Activated CD4-positive, alpha-beta T cell treated with anti-CD3 and anti-CD28 coated beads for 36 hours (primary cell): ENCODE results near the gene DOC2A. TPM values are rescaled to one million over a fixed set of nuclear protein-coding genes. Genes with fewer than 3 reads are reported as not detected.
A peak's percentile ranks its signal among the peaks of the same experiment; 100 is the strongest.

Experiments used
- ATAC-seq: fragments of 200-7000 bp; cut with Tn5 transposase; one replicate; pipeline ENCODE4 v1.10.0; 2021; ENCODE audit warnings: mild to moderate bottlenecking, moderate library complexity
- CTCF ChIA-PET: fragments of 350-600 bp; sonication (Branson Sonifier 250); formaldehyde crosslinking; loops from one replicate; lab custom pipeline; 2021; ENCODE audit warnings: antibody characterized with exemption; lab: Charles Lee
- POLR2A ChIA-PET: fragments of 350-600 bp; sonication (Branson Sonifier 250); formaldehyde crosslinking; loops from one replicate; lab custom pipeline; 2021; ENCODE audit warnings: antibody characterized with exemption, inconsistent platforms; lab: Charles Lee
- DNase-seq: peaks from one replicate; pipeline ENCODE4 v3.0.0-alpha.2; 2020
- H3K27ac Mint-ChIP-seq: one replicate; pipeline ENCODE4 v1.8.0; 2021; ENCODE audit warnings: mixed read lengths
- H3K27me3 Mint-ChIP-seq: one replicate; pipeline ENCODE4 v1.8.0; 2021; ENCODE audit warnings: mixed read lengths
- H3K36me3 Mint-ChIP-seq: one replicate; pipeline ENCODE4 v1.8.0; 2021; ENCODE audit warnings: low read depth, mixed read lengths
- H3K4me1 Mint-ChIP-seq: one replicate; pipeline ENCODE4 v1.8.0; 2021; ENCODE audit warnings: mixed read lengths
- H3K4me3 Mint-ChIP-seq: one replicate; pipeline ENCODE4 v1.8.0; 2021; ENCODE audit warnings: mild to moderate bottlenecking, moderate library complexity, mixed read lengths
- H3K9me3 Mint-ChIP-seq: one replicate; pipeline ENCODE4 v1.8.0; 2021; ENCODE audit warnings: low read depth, mixed read lengths
- intact Hi-C, 2 experiments: fragments of 100-400 bp; cut with DNase I in 1 of 2; cut with micrococcal nuclease in 1 of 2; formaldehyde crosslinking; loops; one replicate each; pipeline versions ENCODE4 v1.14.2 to v1.15.1; 2022 to 2024; cut with DNase I, micrococcal nuclease
- total RNA-seq, 2 experiments: library from RNA; stranded (reverse); gene quantifications; one replicate each; pipeline ENCODE4 v1.2.3, GENCODE V29; 2021

The DOC2A gene
- 1 to 10 TPM in 1 of 2 experiments, under 1 TPM in 1; 0.69 to 1.3 TPM for total RNA-seq

DNA sequence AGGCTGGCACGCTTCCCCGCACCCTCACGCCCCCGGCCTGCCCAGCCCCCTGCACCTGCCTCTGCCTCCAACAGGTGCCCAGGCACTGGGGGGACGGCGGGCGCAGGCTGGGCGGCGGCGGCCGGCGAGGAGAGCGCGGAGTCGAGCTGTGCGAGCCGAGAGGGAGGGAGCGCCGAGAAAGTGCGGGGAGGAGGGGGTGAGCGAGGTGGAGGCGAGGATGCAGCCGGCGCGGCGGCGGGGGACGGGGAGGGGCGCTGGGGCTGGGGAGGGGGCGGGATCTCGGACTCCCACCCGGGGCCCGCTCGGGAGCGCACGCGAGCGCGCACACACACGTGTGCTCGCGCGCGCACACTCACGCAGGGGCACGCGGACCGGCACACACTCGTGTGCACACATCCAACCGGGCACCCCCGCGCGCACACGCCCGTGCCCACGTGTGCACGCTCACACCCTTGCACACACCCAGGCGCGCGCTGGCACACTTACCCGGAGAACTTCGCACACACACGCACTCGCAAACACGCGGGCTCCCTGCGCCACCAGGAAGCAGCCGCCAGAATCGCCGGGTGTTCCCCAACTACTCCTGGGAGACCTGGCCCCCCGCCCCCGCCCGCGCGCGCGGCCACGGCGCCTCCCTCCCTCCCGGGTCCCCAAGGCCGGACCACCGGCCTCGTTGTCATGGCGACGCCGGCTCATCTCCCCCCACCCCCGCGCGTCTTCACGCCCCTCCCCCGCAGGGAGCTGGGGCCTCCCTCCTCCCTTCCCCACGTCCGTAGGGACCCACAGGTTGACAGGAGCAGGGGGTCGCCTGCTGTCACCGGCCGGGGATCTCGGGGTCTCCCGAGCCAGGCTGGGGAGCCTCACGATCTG lies at the start of gene DOC2A:
Gene DOC2A, minus strand, starts transcription at position 184 of the 870 bp plus-strand sequence. CDS start 805 bp downstream, outside the sequence.
- peak; percentile 64 for DNase-seq
- POLR2A ChIA-PET = no interaction called here
- H3K4me1 Mint-ChIP-seq = peaks cover 9% of the 10 kb centered on the region
- intact Hi-C loops = no loop called here
- H3K27ac Mint-ChIP-seq = no peak within 1 kb of the TSS
- H3K9me3 Mint-ChIP-seq = no peaks in the 10 kb centered on the region
- CTCF ChIA-PET = no interaction called here
- H3K36me3 Mint-ChIP-seq = no peaks in the 10 kb centered on the region
- peak; percentile 74 for ATAC-seq
- peaks cover 18% of the 10 kb centered on the region for H3K27me3 Mint-ChIP-seq
- peak within 1 kb of the TSS; percentile 61 for H3K4me3 Mint-ChIP-seq

GRCh38 chr16:30060346-30060745 lies 49.5 kb upstream of the DOC2A start:
- Mint-ChIP-seq H3K4me1 (peaks cover 3% of the 10 kb centered on the region), H3K36me3 (peaks cover 11% of the 10 kb centered on the region), H3K27me3 (no peaks in the 10 kb centered on the region), H3K9me3 (no peaks in the 10 kb centered on the region), H3K27ac (no peak overlapping the region), H3K4me3 (no peak overlapping the region)
- ChIA-PET POLR2A (no interaction called here), CTCF (no interaction called here)
- DNase-seq (no peak), ATAC-seq (no peak)
- intact Hi-C loops = loop anchor here (10.0 kb wide), 2 partner anchors 344 to 1136 kb away; partner anchors contain the start of genes RABEP2 (in 1 of the 2) and ZNF771 (in 1 of the 2)

GRCh38 chr16:30054959-30055553 lies 44.2 kb upstream of the DOC2A start:
- Mint-ChIP-seq H3K36me3 (no peaks in the 10 kb centered on the region), H3K4me1 (peaks cover 25% of the 10 kb centered on the region), H3K27me3 (peaks cover 2% of the 10 kb centered on the region), H3K9me3 (no peaks in the 10 kb centered on the region), H3K4me3 (peak overlapping the region; percentile 55), H3K27ac (no peak overlapping the region)
- intact Hi-C loops = no loop called here
- peak; percentile 78 for DNase-seq
- peak; percentile 84 for ATAC-seq
- ChIA-PET POLR2A (interaction anchor here (1.0 to 1.1 kb wide), 2 partner anchors 10 to 36 kb away, joined by 3 to 7 read pairs; partner anchors contain the start of genes ALDOA and TBX6), CTCF (interaction anchor here (0.7 to 1.8 kb wide), 17 partner anchors 8 to 693 kb away, joined by 3 to 14 read pairs (median 5); partner anchors contain the start of genes ALDOA, PAGR1, PHKG2 and TAOK2)

GRCh38 chr16:30054451-30054850 lies 43.6 kb upstream of the DOC2A start:
- H3K36me3 Mint-ChIP-seq = no peaks in the 10 kb centered on the region
- H3K27ac Mint-ChIP-seq = no peak overlapping the region
- intact Hi-C loops = no loop called here
- no peak for DNase-seq
- H3K9me3 Mint-ChIP-seq = no peaks in the 10 kb centered on the region
- CTCF ChIA-PET = interaction anchor here (0.7 to 1.6 kb wide), 8 partner anchors 9 to 694 kb away, joined by 3 to 11 read pairs (median 6); partner anchors contain the start of genes ALDOA, PAGR1 and PHKG2
- peaks cover 2% of the 10 kb centered on the region for H3K27me3 Mint-ChIP-seq
- H3K4me1 Mint-ChIP-seq = peaks cover 25% of the 10 kb centered on the region
- POLR2A ChIA-PET = interaction anchor here (1.0 to 1.1 kb wide), 2 partner anchors 11 to 37 kb away, joined by 3 to 7 read pairs; partner anchors contain the start of genes ALDOA and TBX6
- peak overlapping the region; percentile 55 for H3K4me3 Mint-ChIP-seq
- no peak for ATAC-seq

- intact Hi-C loops = loop anchor here (1.0 kb wide), 5 partner anchors 12 to 263 kb away; partner anchors contain the start of genes ALDOA (in 2 of the 2), HIRIP3 (in 1 of the 2), KIF22 (in 1 of the 2) and MAPK3 (in 1 of the 2)
- ATAC-seq (no peak), DNase-seq (no peak)
- ChIA-PET CTCF (interaction anchor here (0.7 to 1.2 kb wide), 5 partner anchors 12 to 353 kb away, joined by 3 to 4 read pairs (median 3); partner anchors contain the start of gene ALDOA), POLR2A (interaction anchor here (1.0 to 1.1 kb wide), 3 partner anchors 11 to 81 kb away, joined by 4 to 5 read pairs (median 5); partner anchors contain the start of gene TBX6)
- Mint-ChIP-seq H3K4me1 (peaks cover 25% of the 10 kb centered on the region), H3K27ac (no peak overlapping the region), H3K27me3 (peaks cover 2% of the 10 kb centered on the region), H3K4me3 (peak overlapping the region; percentile 78), H3K9me3 (no peaks in the 10 kb centered on the region), H3K36me3 (no peaks in the 10 kb centered on the region)
These were observed 42.7 kb upstream of the DOC2A start for GRCh38 chr16:30053376-30054015.

GRCh38 chr16:30052671-30053372 lies 42.0 kb upstream of the DOC2A start:
- Mint-ChIP-seq H3K27me3 (peaks cover 2% of the 10 kb centered on the region), H3K4me1 (peaks cover 25% of the 10 kb centered on the region), H3K36me3 (no peaks in the 10 kb centered on the region), H3K9me3 (no peaks in the 10 kb centered on the region), H3K4me3 (peak overlapping the region; percentile 78), H3K27ac (peak overlapping the region; percentile 72)
- ChIA-PET POLR2A (interaction anchor here (1.0 to 1.1 kb wide), 3 partner anchors 12 to 80 kb away, joined by 4 to 5 read pairs (median 5); partner anchors contain the start of gene TBX6), CTCF (interaction anchor here (0.7 to 1.3 kb wide), 5 partner anchors 20 to 352 kb away, joined by 3 to 4 read pairs (median 3); no protein-coding TSS in a partner anchor)
- ATAC-seq = peak; percentile 69
- peak; percentile 95 for DNase-seq
- intact Hi-C loops = loop anchor here (1.0 kb wide), 5 partner anchors 12 to 263 kb away; partner anchors contain the start of genes ALDOA (in 2 of the 2), HIRIP3 (in 1 of the 2), KIF22 (in 1 of the 2) and MAPK3 (in 1 of the 2)

GRCh38 chr16:30051518-30051917 lies 40.7 kb upstream of the DOC2A start:
- H3K27me3 Mint-ChIP-seq = peaks cover 2% of the 10 kb centered on the region
- peak overlapping the region; percentile 67 for H3K27ac Mint-ChIP-seq
- no peaks in the 10 kb centered on the region for H3K36me3 Mint-ChIP-seq
- ChIA-PET POLR2A (no interaction called here), CTCF (interaction anchor here (0.7 to 1.3 kb wide), 2 partner anchors 19 to 52 kb away, joined by 3 to 4 read pairs; no protein-coding TSS in a partner anchor)
- intact Hi-C loops = no loop called here
- DNase-seq (no peak), ATAC-seq (no peak)
- H3K4me1 Mint-ChIP-seq = peaks cover 25% of the 10 kb centered on the region
- H3K9me3 Mint-ChIP-seq = no peaks in the 10 kb centered on the region
- peak overlapping the region; percentile 78 for H3K4me3 Mint-ChIP-seq

DNA sequence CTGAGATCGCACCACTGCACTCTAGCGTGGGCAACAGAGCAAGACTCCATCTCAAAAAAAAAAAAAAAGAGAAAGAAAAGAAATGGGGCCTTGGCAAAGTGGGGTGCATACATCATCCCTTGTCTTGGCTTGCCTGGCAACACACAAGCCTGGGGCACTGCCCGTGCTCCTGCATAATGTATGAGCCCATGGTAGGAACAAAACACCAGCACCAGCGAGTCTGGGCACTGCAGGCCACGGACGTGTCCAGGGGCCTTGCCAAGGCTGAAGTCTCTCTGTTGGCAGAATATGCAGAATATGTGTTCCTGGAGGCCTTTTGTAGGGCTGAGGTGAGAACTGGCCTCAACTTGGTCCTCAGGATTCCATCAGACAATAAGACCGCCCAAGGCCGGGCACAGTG lies 39.0 kb upstream of the DOC2A start:
- H3K36me3 Mint-ChIP-seq = no peaks in the 10 kb centered on the region
- H3K27ac Mint-ChIP-seq = no peak overlapping the region
- ChIA-PET POLR2A (interaction anchor here (0.6 kb wide), 1 partner anchor 13 kb away, joined by 4 read pairs; no protein-coding TSS in a partner anchor), CTCF (interaction anchor here (4.3 kb wide), 1 partner anchor 17 kb away, joined by 22 read pairs; the partner anchor contains the start of gene TLCD3B)
- H3K4me3 Mint-ChIP-seq = no peak overlapping the region
- H3K9me3 Mint-ChIP-seq = no peaks in the 10 kb centered on the region
- DNase-seq (no peak), ATAC-seq (no peak)
- H3K4me1 Mint-ChIP-seq = peaks cover 18% of the 10 kb centered on the region
- H3K27me3 Mint-ChIP-seq = peaks cover 2% of the 10 kb centered on the region
- intact Hi-C loops = no loop called here

DNA sequence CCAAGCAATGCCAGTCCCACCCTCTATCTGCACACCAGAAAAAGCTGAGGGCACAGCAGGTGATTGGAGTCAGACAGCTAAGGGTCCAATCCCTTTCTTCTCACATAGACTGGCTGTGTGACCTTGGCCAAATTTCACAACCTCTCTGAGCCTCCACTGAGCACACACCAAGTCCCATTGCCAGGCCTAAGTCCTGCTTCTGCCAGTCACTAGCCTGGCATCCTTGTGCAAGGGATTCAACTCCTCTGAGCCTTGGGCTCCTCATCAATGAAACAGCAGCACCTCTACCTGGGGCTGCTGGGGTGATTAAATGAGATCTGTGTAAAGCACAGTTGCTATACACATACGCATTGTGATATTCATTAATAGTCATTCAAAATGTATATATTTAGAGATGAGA lies 35.8 kb upstream of the DOC2A start:
- ATAC-seq = no peak
- ChIA-PET CTCF (interaction anchor here (4.3 kb wide), 1 partner anchor 14 kb away, joined by 22 read pairs; the partner anchor contains the start of gene TLCD3B), POLR2A (no interaction called here)
- Mint-ChIP-seq H3K27ac (no peak overlapping the region), H3K4me1 (peaks cover 5% of the 10 kb centered on the region), H3K4me3 (no peak overlapping the region), H3K9me3 (no peaks in the 10 kb centered on the region), H3K36me3 (no peaks in the 10 kb centered on the region), H3K27me3 (no peaks in the 10 kb centered on the region)
- DNase-seq = no peak
- intact Hi-C loops = no loop called here

DNA sequence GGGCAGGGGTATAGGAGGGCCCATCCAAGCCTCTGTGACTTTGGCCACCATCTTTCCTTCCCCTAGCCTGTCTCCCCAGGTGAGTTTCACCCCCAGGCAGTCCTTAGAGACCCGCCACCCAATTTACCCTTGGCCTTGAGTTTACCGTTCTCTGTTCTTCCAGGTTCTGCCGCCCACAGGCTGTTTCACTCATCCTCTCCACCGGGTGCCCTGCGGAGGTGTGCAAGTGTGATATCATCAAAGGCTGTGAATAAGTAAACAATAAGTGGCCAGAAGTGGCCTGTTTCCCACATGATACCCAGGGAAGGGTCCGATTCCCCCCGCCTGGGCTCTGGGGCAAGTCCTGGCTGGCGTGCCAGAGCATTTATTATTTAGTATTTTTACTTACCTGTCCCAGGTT lies 35.4 kb upstream of the DOC2A start:
- Mint-ChIP-seq H3K4me3 (no peak overlapping the region), H3K36me3 (no peaks in the 10 kb centered on the region), H3K27ac (no peak overlapping the region), H3K27me3 (no peaks in the 10 kb centered on the region), H3K9me3 (no peaks in the 10 kb centered on the region), H3K4me1 (peaks cover 3% of the 10 kb centered on the region)
- peak; percentile 30 for ATAC-seq
- CTCF ChIA-PET = no interaction called here
- POLR2A ChIA-PET = no interaction called here
- intact Hi-C loops = no loop called here
- no peak for DNase-seq
